PC-3 (cell line): ENCODE results near the gene DNAH17. TPM values are rescaled to one million over a fixed set of nuclear protein-coding genes. Genes with fewer than 3 reads are reported as not detected.

Source experiments
- ATAC-seq: fragments of 200-7000 bp; cut with Tn5 transposase; 2 replicates; pipeline ENCODE4 v1.9.1; 2020; ENCODE audit warnings: mild to moderate bottlenecking, moderate library complexity
- BruUV-seq: library from RNA; stranded (reverse); fragments of 400-500 nt; replicated peaks from 2 replicates; lab custom pipeline; 2021; lab: Mats Ljungman, UMichigan
- CTCF ChIA-PET: fragments of 300-600 bp; sonication (Branson Sonifier 250); formaldehyde crosslinking; loops from one replicate; lab custom pipeline; 2022; ENCODE audit warnings: antibody characterized with exemption; lab: Charles Lee
- POLR2A ChIA-PET: fragments of 300-600 bp; sonication (Branson Sonifier 250); formaldehyde crosslinking; loops from one replicate; lab custom pipeline; 2022; ENCODE audit warnings: antibody characterized with exemption; ENCODE audit not compliant: unreplicated experiment; lab: Charles Lee
- DNase-seq: peaks from one replicate; pipeline ENCODE4 v3.0.0-alpha.2; 2015
- H2AFZ ChIP-seq: fragments of 300-600 bp; sonication (generic); 2 replicates; pipeline ENCODE4 v1.6.0; 2016; ENCODE audit warnings: antibody characterized with exemption, low read length
- H3F3A ChIP-seq: fragments of 300-600 bp; sonication (generic); one replicate; pipeline ENCODE4 v1.6.0; 2017; ENCODE audit warnings: antibody characterized with exemption, low read length, control low read depth, mild to moderate bottlenecking; ENCODE audit not compliant: unreplicated experiment
- H3K27ac ChIP-seq: fragments of 300-600 bp; sonication (generic); 2 replicates; pipeline ENCODE4 v1.5.1; 2016; ENCODE audit warnings: mild to moderate bottlenecking, low read length
- H3K27me3 ChIP-seq: fragments of 300-600 bp; sonication (generic); 2 replicates; pipeline ENCODE4 v1.6.1; 2016; ENCODE audit warnings: low read length, mixed read lengths
- H3K36me3 ChIP-seq: fragments of 300-600 bp; sonication (generic); 2 replicates; pipeline ENCODE4 v1.6.1; 2016; ENCODE audit warnings: low read depth, mixed run types, low read length, mixed read lengths
- H3K4me1 ChIP-seq: fragments of 300-600 bp; sonication (generic); 2 replicates; pipeline ENCODE4 v1.5.1; 2016; ENCODE audit warnings: low read length; ENCODE audit not compliant: insufficient read depth
- H3K4me2 ChIP-seq: fragments of 300-600 bp; sonication (generic); 2 replicates; pipeline ENCODE4 v1.6.0; 2016; ENCODE audit warnings: low read length
- H3K4me3 ChIP-seq: fragments of 300-600 bp; sonication (generic); 2 replicates; pipeline ENCODE4 v1.5.1; 2016; ENCODE audit warnings: mild to moderate bottlenecking, low read length, mixed read lengths
- H3K79me2 ChIP-seq: fragments of 300-600 bp; sonication (generic); 2 replicates; pipeline ENCODE4 v1.6.1; 2017; ENCODE audit warnings: low read length, mixed read lengths
- H3K9ac ChIP-seq: fragments of 300-600 bp; sonication (generic); 2 replicates; pipeline ENCODE4 v1.6.0; 2016; ENCODE audit warnings: mild to moderate bottlenecking, low read length
- H3K9me2 ChIP-seq: fragments of 300-600 bp; sonication (generic); replicated peaks from 2 replicates; pipeline ENCODE4 v1.6.1; 2016; ENCODE audit warnings: mixed run types, low read length, mixed read lengths
- H3K9me3 ChIP-seq: fragments of 300-600 bp; sonication (generic); 2 replicates; pipeline ENCODE4 v1.6.1; 2016; ENCODE audit warnings: low read length, mixed read lengths
- H4K20me1 ChIP-seq: fragments of 300-600 bp; sonication (generic); 2 replicates; pipeline ENCODE4 v1.6.1; 2016; ENCODE audit warnings: low read length, mixed read lengths
- EZH2 ChIP-seq: fragments of 300-600 bp; sonication (generic); IDR thresholded peaks from one replicate; pipeline ENCODE4 v1.6.1; 2017; ENCODE audit warnings: antibody characterized with exemption, mild to moderate bottlenecking, low read length; ENCODE audit not compliant: unreplicated experiment
- EZH2phosphoT487 ChIP-seq: fragments of 300-600 bp; sonication (generic); IDR thresholded peaks from 2 replicates; pipeline ENCODE4 v1.6.1; 2018; ENCODE audit warnings: mild to moderate bottlenecking, antibody characterized with exemption, low read length, borderline replicate concordance
- intact Hi-C: fragments of 100-400 bp; cut with micrococcal nuclease; formaldehyde crosslinking; loops from 2 replicates; pipeline ENCODE4 v1.9.0; 2023
- total RNA-seq: library from RNA; depleted of rRNA; stranded (reverse); fragments of >200 nt; gene quantifications from 2 replicates; pipeline ENCODE4 v1.2.3, GENCODE V29; 2014
- TF ChIP-seq, protein P1 (sequence below): fragments of 300-600 bp; sonication (generic); conservative IDR thresholded peaks from 2 replicates; pipeline ENCODE4 v1.5.1; 2017; ENCODE audit warnings: antibody characterized with exemption, low read depth, mild to moderate bottlenecking, low read length

DNAH17 gene
- total RNA-seq, 1 experiment from 2014 or later: 0.04 TPM

DNA sequence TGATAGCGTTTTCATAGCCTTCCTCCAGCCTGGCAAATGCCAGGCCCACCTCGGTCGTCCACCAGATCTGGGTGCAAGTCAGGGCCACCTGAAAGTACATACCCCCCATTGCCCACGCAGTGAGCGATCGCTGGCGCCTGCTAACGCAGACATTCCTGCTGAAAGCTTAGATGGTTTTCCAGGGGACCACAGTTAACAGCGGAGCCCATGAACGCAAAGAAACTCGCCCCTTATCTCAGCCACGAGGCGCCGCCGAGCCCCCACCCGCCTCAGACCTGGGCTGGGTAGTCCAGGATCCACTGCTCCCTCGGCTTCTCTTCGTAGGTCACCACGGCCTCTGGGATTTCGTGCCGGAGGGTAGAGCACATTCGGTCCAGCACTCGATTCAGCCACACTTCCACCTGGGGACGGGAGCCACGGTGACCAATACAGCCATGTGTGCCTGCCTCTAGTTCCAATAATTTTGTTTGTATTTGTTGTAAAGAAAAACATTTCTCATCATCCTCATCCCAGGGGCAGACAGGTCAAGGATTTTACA is 74.5 kb downstream of the DNAH17 start:
- POLR2A ChIA-PET: no interaction called here
- H4K20me1 ChIP-seq: no peaks in the 10 kb centered on the region
- H3K9me2 ChIP-seq: no peaks in the 10 kb centered on the region
- H3K4me1 ChIP-seq: peaks cover 10% of the 10 kb centered on the region
- no peak for DNase-seq
- CTCF ChIA-PET: no interaction called here
- H2AFZ ChIP-seq: no peak overlapping the region
- peaks cover 9% of the 10 kb centered on the region; the same call in 1 of the 2 replicates for H3K27me3 ChIP-seq
- TF ChIP-seq, protein P1, sequence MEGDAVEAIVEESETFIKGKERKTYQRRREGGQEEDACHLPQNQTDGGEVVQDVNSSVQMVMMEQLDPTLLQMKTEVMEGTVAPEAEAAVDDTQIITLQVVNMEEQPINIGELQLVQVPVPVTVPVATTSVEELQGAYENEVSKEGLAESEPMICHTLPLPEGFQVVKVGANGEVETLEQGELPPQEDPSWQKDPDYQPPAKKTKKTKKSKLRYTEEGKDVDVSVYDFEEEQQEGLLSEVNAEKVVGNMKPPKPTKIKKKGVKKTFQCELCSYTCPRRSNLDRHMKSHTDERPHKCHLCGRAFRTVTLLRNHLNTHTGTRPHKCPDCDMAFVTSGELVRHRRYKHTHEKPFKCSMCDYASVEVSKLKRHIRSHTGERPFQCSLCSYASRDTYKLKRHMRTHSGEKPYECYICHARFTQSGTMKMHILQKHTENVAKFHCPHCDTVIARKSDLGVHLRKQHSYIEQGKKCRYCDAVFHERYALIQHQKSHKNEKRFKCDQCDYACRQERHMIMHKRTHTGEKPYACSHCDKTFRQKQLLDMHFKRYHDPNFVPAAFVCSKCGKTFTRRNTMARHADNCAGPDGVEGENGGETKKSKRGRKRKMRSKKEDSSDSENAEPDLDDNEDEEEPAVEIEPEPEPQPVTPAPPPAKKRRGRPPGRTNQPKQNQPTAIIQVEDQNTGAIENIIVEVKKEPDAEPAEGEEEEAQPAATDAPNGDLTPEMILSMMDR: no peak
- TF ChIP-seq EZH2phosphoT487: no peak
- TF ChIP-seq EZH2: no peak
- no peak overlapping the region for H3K4me3 ChIP-seq
- H3K36me3 ChIP-seq: no peaks in the 10 kb centered on the region
- no peak overlapping the region for H3K9ac ChIP-seq
- no peak for ATAC-seq
- intact Hi-C loops: no loop called here
- H3K27ac ChIP-seq: no peak overlapping the region
- H3F3A ChIP-seq: no peaks in the 10 kb centered on the region
- no peaks in the 10 kb centered on the region for H3K79me2 ChIP-seq
- H3K9me3 ChIP-seq: no peaks in the 10 kb centered on the region
- no peak overlapping the region for H3K4me2 ChIP-seq
- BruUV-seq: no TSS peak

DNA sequence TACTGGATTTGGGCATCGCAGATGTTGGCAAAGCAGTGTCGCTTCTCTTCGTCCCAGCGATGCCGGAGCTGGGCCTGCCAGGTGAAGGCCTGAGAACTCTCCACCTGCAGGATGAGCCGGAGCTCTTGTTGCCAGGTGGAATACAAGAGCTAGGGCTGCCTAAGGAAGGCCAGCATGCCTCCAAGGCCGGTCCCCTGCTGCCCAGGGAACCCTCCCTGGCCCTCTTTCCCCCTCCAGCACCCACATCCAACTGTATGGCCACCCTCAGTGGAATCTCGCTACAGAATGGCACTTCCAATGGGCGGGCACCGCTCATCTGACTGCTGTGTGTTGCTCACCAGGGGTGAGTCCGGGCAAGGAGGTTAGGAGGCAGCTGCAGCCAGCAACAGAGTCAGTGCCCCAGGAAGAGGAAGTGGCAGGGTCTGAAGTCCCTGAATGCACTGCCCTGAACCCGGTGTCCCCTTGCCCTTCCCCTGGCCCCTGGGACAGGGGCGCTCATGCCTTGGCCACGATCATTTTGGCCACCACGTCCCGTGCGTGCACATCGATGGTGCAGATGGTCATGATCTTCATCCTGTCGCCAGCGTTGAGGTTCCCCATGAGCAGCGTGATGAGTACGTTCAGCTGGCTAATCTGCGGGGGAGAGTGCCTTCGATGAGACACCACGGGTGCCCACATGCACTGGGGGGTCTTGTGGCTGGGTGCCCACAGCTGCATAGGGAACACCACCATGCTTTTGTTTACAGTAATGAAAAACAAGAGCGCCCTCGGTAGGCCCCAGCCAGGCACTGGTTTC is 75.8 kb downstream of the DNAH17 start:
- no TSS peak for BruUV-seq
- CTCF ChIA-PET: interaction anchor here (0.6 kb wide), 1 partner anchor 15 kb away, joined by 4 read pairs; no protein-coding TSS in a partner anchor
- no peaks in the 10 kb centered on the region for H3F3A ChIP-seq
- no peak overlapping the region for H3K27ac ChIP-seq
- ATAC-seq: no peak
- intact Hi-C loops: no loop called here
- H3K4me1 ChIP-seq: peaks cover 10% of the 10 kb centered on the region
- no peak overlapping the region for H2AFZ ChIP-seq
- no peak for TF ChIP-seq EZH2
- TF ChIP-seq EZH2phosphoT487: no peak
- TF ChIP-seq, protein P1: no peak
- no peaks in the 10 kb centered on the region for H3K27me3 ChIP-seq
- no peaks in the 10 kb centered on the region for H3K9me2 ChIP-seq
- H3K4me3 ChIP-seq: no peak overlapping the region
- no peaks in the 10 kb centered on the region for H4K20me1 ChIP-seq
- POLR2A ChIA-PET: no interaction called here
- H3K36me3 ChIP-seq: no peaks in the 10 kb centered on the region
- DNase-seq: no peak
- H3K9ac ChIP-seq: no peak overlapping the region
- H3K4me2 ChIP-seq: no peak overlapping the region
- no peaks in the 10 kb centered on the region for H3K79me2 ChIP-seq
- H3K9me3 ChIP-seq: no peaks in the 10 kb centered on the region

DNA sequence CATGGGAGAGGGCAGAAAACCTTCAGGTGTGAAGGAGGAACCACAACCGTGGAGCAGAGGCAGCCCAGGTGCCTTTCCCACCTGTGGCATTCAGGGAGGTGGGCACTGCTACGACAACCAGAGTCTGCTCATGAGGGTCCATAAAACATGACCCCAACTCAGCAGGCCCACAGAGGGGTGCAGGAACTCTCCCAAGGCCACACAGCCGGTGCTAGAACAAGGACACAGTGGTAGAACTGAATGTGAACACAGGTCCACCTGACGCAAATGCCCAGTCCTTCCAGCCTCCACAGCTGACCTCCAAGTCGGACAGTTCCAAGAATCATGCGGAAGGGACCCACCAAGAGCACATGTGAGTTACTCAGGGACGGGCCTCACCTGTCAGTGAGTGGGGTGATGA is 76.4 kb downstream of the DNAH17 start:
- Histone ChIP-seq H3K4me2 (no peak overlapping the region), H3K79me2 (no peaks in the 10 kb centered on the region), H4K20me1 (no peaks in the 10 kb centered on the region), H3K4me1 (peaks cover 10% of the 10 kb centered on the region), H3K4me3 (no peak overlapping the region), H3K9me3 (no peaks in the 10 kb centered on the region), H3K36me3 (no peaks in the 10 kb centered on the region), H3K27ac (no peak overlapping the region), H2AFZ (no peak overlapping the region), H3K9me2 (no peaks in the 10 kb centered on the region), H3F3A (no peaks in the 10 kb centered on the region), H3K27me3 (no peaks in the 10 kb centered on the region), H3K9ac (no peak overlapping the region)
- POLR2A ChIA-PET: no interaction called here
- intact Hi-C loops: no loop called here
- no peak for ATAC-seq
- no TSS peak for BruUV-seq
- CTCF ChIA-PET: no interaction called here
- TF ChIP-seq, protein P1: no peak
- TF ChIP-seq EZH2: no peak
- no peak for TF ChIP-seq EZH2phosphoT487
- DNase-seq: no peak
